ENCODE measurements around the gene SEMA3A. TPM values are rescaled to one million over a fixed set of nuclear protein-coding genes. Genes with fewer than 3 reads are reported as not detected.
"Not testable (repeated sequence)": the region's sequence is repeated elsewhere in the genome, so short reads cannot be mapped to it uniquely, and the experiment has no call there.

The SEMA3A gene
- total and polyA plus RNA-seq, 2 experiments from 2014 or later, result 19.8 to 46.4 TPM

GRCh38 chr7:84152995-84153394 is 41.6 kb downstream of the SEMA3A start (continued):
- TF ChIP-seq CREB1 (CRISPR knock-in tag; IDR thresholded peaks at IDR 0.05; ENCODE audit: low read depth) (no peak), POLR2AphosphoS5 (IDR thresholded peaks at IDR 0.05; ENCODE audit: low read depth) (no peak)
- TF ChIP-seq, protein P1, sequence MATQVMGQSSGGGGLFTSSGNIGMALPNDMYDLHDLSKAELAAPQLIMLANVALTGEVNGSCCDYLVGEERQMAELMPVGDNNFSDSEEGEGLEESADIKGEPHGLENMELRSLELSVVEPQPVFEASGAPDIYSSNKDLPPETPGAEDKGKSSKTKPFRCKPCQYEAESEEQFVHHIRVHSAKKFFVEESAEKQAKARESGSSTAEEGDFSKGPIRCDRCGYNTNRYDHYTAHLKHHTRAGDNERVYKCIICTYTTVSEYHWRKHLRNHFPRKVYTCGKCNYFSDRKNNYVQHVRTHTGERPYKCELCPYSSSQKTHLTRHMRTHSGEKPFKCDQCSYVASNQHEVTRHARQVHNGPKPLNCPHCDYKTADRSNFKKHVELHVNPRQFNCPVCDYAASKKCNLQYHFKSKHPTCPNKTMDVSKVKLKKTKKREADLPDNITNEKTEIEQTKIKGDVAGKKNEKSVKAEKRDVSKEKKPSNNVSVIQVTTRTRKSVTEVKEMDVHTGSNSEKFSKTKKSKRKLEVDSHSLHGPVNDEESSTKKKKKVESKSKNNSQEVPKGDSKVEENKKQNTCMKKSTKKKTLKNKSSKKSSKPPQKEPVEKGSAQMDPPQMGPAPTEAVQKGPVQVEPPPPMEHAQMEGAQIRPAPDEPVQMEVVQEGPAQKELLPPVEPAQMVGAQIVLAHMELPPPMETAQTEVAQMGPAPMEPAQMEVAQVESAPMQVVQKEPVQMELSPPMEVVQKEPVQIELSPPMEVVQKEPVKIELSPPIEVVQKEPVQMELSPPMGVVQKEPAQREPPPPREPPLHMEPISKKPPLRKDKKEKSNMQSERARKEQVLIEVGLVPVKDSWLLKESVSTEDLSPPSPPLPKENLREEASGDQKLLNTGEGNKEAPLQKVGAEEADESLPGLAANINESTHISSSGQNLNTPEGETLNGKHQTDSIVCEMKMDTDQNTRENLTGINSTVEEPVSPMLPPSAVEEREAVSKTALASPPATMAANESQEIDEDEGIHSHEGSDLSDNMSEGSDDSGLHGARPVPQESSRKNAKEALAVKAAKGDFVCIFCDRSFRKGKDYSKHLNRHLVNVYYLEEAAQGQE (IDR thresholded peaks at IDR 0.05; ENCODE audit: unreplicated experiment), result no peak

- H4K20me1 ChIP-seq (replicated peaks; ENCODE audit: insufficient read depth); ATAC-seq; H3K9me3 Mint-ChIP-seq; H3K9me2 ChIP-seq (ENCODE audit: insufficient read depth); H3F3A ChIP-seq (replicated peaks; ENCODE audit: low read depth); H2AFZ ChIP-seq; H3K36me3 ChIP-seq (ENCODE audit: insufficient read depth); H3K27me3 Mint-ChIP-seq (ENCODE audit: insufficient read depth, low read depth, poor library complexity); H3K27me3 ChIP-seq (ENCODE audit: insufficient read depth): not testable (repeated sequence)
- peaks cover 44% of the 10 kb centered on the region for H3K4me1 Mint-ChIP-seq
- H3K27ac Mint-ChIP-seq, result peak overlapping the region; percentile 97
- H3K4me3 Mint-ChIP-seq, result peak overlapping the region; percentile 90
- Histone ChIP-seq H3K4me2 (peak overlapping the region; percentile 76), H3K27ac (ENCODE audit: low read depth) (peak overlapping the region; percentile 9), H3K4me1 (ENCODE audit: insufficient read depth) (peaks cover 40% of the 10 kb centered on the region), H3K4me3 (peak overlapping the region; percentile 49), H3K79me2 (replicated peaks; ENCODE audit: insufficient read depth) (peaks cover 81% of the 10 kb centered on the region)
- peaks cover 13% of the 10 kb centered on the region; the same call in 2 of the 3 replicates for H3K36me3 Mint-ChIP-seq (ENCODE audit: low read depth)
- DNase-seq (ENCODE audit: low spot score), result peak; percentile 31
Measured at GRCh38 chr7:84150370-84150769, 44.2 kb downstream of the SEMA3A start.

DNA sequence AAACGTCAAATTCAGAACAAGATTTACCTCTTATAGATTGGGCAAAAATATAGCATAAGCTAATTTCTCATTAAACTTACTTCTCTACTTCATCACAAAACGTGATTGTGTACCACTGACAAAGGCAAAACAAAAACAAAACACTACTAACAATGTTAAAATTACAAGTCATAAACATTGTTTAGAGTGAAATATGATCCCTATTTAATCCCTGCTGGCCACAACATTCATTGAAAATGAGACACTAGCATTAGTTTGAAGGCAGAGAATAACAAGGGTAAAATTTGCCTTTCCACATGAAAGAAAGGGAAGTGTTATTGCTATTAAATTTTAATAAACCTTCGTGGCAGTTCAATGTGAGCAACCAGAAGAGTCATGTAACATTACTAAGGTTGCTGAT is 45.0 kb downstream of the SEMA3A start:
- Histone ChIP-seq H3K36me3 (ENCODE audit: insufficient read depth) (no peaks in the 10 kb centered on the region), H3K27ac (ENCODE audit: low read depth) (peak overlapping the region; percentile 9; the same call in 1 of the 2 replicates), H2AFZ (no peak overlapping the region), H3K79me2 (replicated peaks; ENCODE audit: insufficient read depth) (peaks cover 79% of the 10 kb centered on the region), H4K20me1 (replicated peaks; ENCODE audit: insufficient read depth) (no peaks in the 10 kb centered on the region), H3K4me1 (ENCODE audit: insufficient read depth) (peaks cover 44% of the 10 kb centered on the region), H3K9me2 (ENCODE audit: insufficient read depth) (no peaks in the 10 kb centered on the region), H3K27me3 (ENCODE audit: insufficient read depth) (no peaks in the 10 kb centered on the region), H3F3A (replicated peaks; ENCODE audit: low read depth) (no peaks in the 10 kb centered on the region; the same call in 1 of the 2 replicates), H3K4me3 (peak overlapping the region; percentile 49), H3K4me2 (peak overlapping the region; percentile 76)
- Mint-ChIP-seq H3K36me3 (ENCODE audit: low read depth) (peaks cover 13% of the 10 kb centered on the region; the same call in 2 of the 3 replicates), H3K27me3 (ENCODE audit: insufficient read depth, low read depth, poor library complexity) (peaks cover 4% of the 10 kb centered on the region), H3K9me3 (peaks cover 4% of the 10 kb centered on the region; the same call in 1 of the 3 replicates), H3K4me1 (peaks cover 48% of the 10 kb centered on the region), H3K4me3 (peak overlapping the region; percentile 90), H3K27ac (peak overlapping the region; percentile 97)
- ATAC-seq (no peak), DNase-seq (ENCODE audit: low spot score) (no peak)
- TF ChIP-seq ETS1 (IDR thresholded peaks at IDR 0.05) (no peak), ZNF331 (CRISPR knock-in tag; IDR thresholded peaks at IDR 0.05; ENCODE audit: low read depth) (no peak), ZNF114 (CRISPR knock-in tag; IDR thresholded peaks at IDR 0.05) (no peak), STAT1 (IDR thresholded peaks at IDR 0.05; ENCODE audit: unreplicated experiment) (no peak), ZNF462 (CRISPR knock-in tag; IDR thresholded peaks at IDR 0.05) (no peak), POLR2AphosphoS5 (IDR thresholded peaks at IDR 0.05; ENCODE audit: low read depth) (no peak), EZH2phosphoT487 (IDR thresholded peaks at IDR 0.05; ENCODE audit: unreplicated experiment) (no peak), EZH2 (IDR thresholded peaks at IDR 0.05; ENCODE audit: low read depth, unreplicated experiment) (no peak)
